Mesothelial cell of epicardium (in vitro differentiated cells): ENCODE results near the gene ETF1. TPM values are rescaled to one million over a fixed set of nuclear protein-coding genes. Genes with fewer than 3 reads are reported as not detected.

Experiments
- DNase-seq, 2 experiments: peaks; one replicate each; pipeline ENCODE4 v3.0.0; 2021; ENCODE audit warnings: low spot score in 2 of 2; ENCODE audit not compliant: unreplicated experiment in 2 of 2
- H3K27ac Mint-ChIP-seq: 2 replicates; pipeline ENCODE4 v1.8.0; 2021; ENCODE audit warnings: mixed read lengths
- H3K27me3 Mint-ChIP-seq: 2 replicates; pipeline ENCODE4 v1.8.0; 2021; ENCODE audit warnings: low read depth, mixed read lengths
- H3K36me3 Mint-ChIP-seq: 2 replicates; pipeline ENCODE4 v1.8.0; 2021; ENCODE audit warnings: mixed read lengths
- H3K4me1 Mint-ChIP-seq: 2 replicates; pipeline ENCODE4 v1.8.0; 2021; ENCODE audit warnings: mixed read lengths
- H3K4me3 Mint-ChIP-seq: 2 replicates; pipeline ENCODE4 v1.8.0; 2021; ENCODE audit warnings: mild to moderate bottlenecking, moderate library complexity, mixed read lengths
- H3K9me3 Mint-ChIP-seq: 2 replicates; pipeline ENCODE4 v1.8.0; 2021; ENCODE audit warnings: mixed read lengths
- CTCF ChIP-seq: fragments of 200-600 bp; sonication (generic); IDR thresholded peaks from one replicate; pipeline ENCODE4 v1.5.0; 2021; ENCODE audit warnings: antibody characterized with exemption; ENCODE audit not compliant: unreplicated experiment
- total RNA-seq: library from RNA; stranded (reverse); gene quantifications from 3 replicates; pipeline ENCODE4 v1.2.1, GENCODE V29; 2021

ETF1 gene
- total RNA-seq, 1 donor from 2014 or later = 77.7 TPM

DNA sequence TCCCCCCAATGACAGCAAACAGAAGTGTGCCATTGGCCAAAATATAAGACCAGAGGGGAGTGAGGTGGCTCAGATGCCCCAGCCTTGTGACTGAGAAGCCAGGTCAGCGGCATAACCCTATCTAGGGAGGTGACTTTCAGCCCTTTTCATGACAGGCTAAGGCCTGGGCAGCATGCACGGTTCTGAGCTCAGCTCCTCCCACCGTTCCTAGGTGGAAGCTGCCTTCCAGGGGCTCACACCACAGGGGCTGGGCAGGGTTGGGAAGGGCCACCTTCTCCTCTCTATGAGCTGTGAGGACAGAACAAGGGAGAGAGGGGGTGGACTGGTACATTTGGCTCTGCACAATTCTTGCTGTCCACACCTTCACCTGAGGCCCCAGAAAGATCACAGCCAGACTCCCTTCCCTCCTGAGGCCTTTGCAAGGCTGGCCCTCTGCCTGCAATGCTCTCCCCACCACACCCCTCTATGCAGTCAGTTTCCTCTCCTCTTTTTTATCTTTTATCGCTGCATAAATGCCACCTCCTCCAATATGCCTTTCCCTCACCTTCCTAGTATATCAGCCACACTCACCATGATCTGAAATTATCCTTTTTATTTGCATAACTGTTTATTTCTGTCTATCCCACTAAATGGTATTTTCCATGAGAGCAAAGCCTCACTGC, 82.9 kb downstream of the ETF1 start:
- Mint-ChIP-seq H3K4me1 (peaks cover 2% of the 10 kb centered on the region), H3K27me3 (peaks cover 7% of the 10 kb centered on the region), H3K9me3 (no peaks in the 10 kb centered on the region), H3K4me3 (no peak overlapping the region), H3K27ac (no peak overlapping the region), H3K36me3 (no peaks in the 10 kb centered on the region)
- DNase-seq = no peak
- TF ChIP-seq CTCF = no peak

- Mint-ChIP-seq H3K4me1 (peaks cover 2% of the 10 kb centered on the region), H3K27ac (no peak overlapping the region)
Measured at GRCh38 chr5:138459311-138459933, 83.6 kb downstream of the ETF1 start.

GRCh38 chr5:138458856-138459255, 84.2 kb downstream of the ETF1 start:
- H3K27me3 Mint-ChIP-seq = peaks cover 11% of the 10 kb centered on the region
- no peak for DNase-seq
- no peaks in the 10 kb centered on the region for H3K9me3 Mint-ChIP-seq
- H3K27ac Mint-ChIP-seq = no peak overlapping the region
- no peaks in the 10 kb centered on the region for H3K36me3 Mint-ChIP-seq
- no peak for TF ChIP-seq CTCF
- H3K4me1 Mint-ChIP-seq = peaks cover 2% of the 10 kb centered on the region
- no peak overlapping the region for H3K4me3 Mint-ChIP-seq

More at GRCh38 chr5:138459311-138459933, 83.6 kb downstream of the ETF1 start:
- DNase-seq = no peak
- peaks cover 11% of the 10 kb centered on the region for H3K27me3 Mint-ChIP-seq
- TF ChIP-seq CTCF = no peak
- no peaks in the 10 kb centered on the region for H3K9me3 Mint-ChIP-seq
- H3K36me3 Mint-ChIP-seq = no peaks in the 10 kb centered on the region
- H3K4me3 Mint-ChIP-seq = no peak overlapping the region

GRCh38 chr5:138458384-138458783, 84.7 kb downstream of the ETF1 start:
- no peak for DNase-seq
- H3K4me3 Mint-ChIP-seq = no peak overlapping the region
- H3K4me1 Mint-ChIP-seq = no peaks in the 10 kb centered on the region
- no peaks in the 10 kb centered on the region for H3K36me3 Mint-ChIP-seq
- no peak for TF ChIP-seq CTCF
- no peak overlapping the region for H3K27ac Mint-ChIP-seq
- peaks cover 11% of the 10 kb centered on the region for H3K27me3 Mint-ChIP-seq
- no peaks in the 10 kb centered on the region for H3K9me3 Mint-ChIP-seq

DNA sequence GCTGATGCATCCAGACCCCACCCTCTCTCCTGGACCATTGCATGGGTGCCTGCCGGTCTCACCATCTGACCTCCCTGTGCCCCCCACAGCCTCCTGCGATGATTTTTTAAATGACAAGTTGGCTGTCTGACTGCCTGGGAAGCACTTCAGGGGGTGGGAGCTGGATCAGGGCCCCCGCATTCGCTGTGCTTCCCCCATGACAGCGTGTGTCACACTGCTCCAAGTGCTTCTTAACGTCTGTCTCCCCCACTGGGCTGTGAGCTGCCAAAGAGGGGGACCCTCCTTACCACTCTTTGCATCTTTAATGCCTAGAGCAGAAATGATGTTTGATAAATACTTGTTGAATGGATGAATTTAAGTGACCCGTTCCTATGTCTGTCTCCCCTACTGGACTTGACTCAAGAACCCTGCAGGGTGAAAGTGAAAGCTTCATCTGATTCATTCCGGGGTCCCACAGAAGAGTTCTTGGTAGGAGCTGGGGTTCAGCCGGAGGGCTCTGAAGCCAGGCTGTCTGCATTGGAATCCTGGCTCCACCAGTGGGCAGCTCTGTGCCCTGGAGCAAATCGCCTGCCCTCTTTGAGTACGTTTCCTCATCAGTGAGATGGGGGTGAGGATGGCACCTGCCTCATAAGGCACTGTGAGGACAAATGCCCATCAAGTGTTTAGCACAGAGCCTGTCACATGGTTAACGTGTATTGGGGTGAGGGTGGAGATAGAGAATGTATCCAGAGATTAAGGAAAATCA, 85.3 kb downstream of the ETF1 start:
- TF ChIP-seq CTCF = no peak
- DNase-seq = no peak
- Mint-ChIP-seq H3K4me3 (no peak overlapping the region), H3K36me3 (no peaks in the 10 kb centered on the region), H3K9me3 (no peaks in the 10 kb centered on the region), H3K27me3 (peaks cover 11% of the 10 kb centered on the region), H3K27ac (no peak overlapping the region), H3K4me1 (no peaks in the 10 kb centered on the region)

Other genes with a start within 250 kb of the ETF1 start
- 6.7 to 6.8 TPM (median 6.7 TPM) in 3 replicates for gene CDC25C, start 211.4 kb downstream of the ETF1 start, total RNA-seq
- gene FAM53C, start 205.0 kb downstream of the ETF1 start, total RNA-seq = 52.1 to 53.6 TPM (median 52.9 TPM) in 3 replicates
- 94.0 to 96.6 TPM (median 96.1 TPM) in 3 replicates for gene KDM3B, start 190.6 kb downstream of the ETF1 start, total RNA-seq
- gene REEP2, start 104.2 kb downstream of the ETF1 start, total RNA-seq = 14.2 to 19.7 TPM (median 15.6 TPM) in 3 replicates
- gene EGR1, start 77.8 kb downstream of the ETF1 start, total RNA-seq = 701 to 737 TPM (median 733 TPM) in 3 replicates
- 157 to 165 TPM (median 160 TPM) in 3 replicates for gene HSPA9, start 32.2 kb upstream of the ETF1 start, total RNA-seq
- gene CTNNA1, start 210.2 kb upstream of the ETF1 start, total RNA-seq = 397 to 427 TPM (median 416 TPM) in 3 replicates